Liver (tissue), 3 donors: Measurements from ENCODE around the gene CEP83.

ENCODE experiments used
- CTCF ChIP-seq: fragments of 150-350 bp; IDR thresholded peaks from 2 replicates; pipeline ENCODE4 v1.5.1; 2017; ENCODE audit warnings: improper control_type of control experiment, low read depth, low read length; ENCODE audit not compliant: missing input control
- GABPA ChIP-seq, 2 donors: IDR thresholded peaks in 1 of 2; conservative IDR thresholded peaks in 1 of 2; 2 replicates each; pipeline ENCODE4 v1.6.1; 2016; ENCODE audit warnings: antibody characterized with exemption in 2 of 2, mild to moderate bottlenecking in 1 of 2, moderate library complexity in 1 of 2
- JUND ChIP-seq, 2 donors: IDR thresholded peaks; 2 replicates each; pipeline ENCODE4 v1.6.1; 2016; ENCODE audit warnings: antibody characterized with exemption in 2 of 2
- RAD21 ChIP-seq, 2 donors: IDR thresholded peaks; 2 replicates each; pipeline ENCODE4 v1.6.1; 2016; ENCODE audit warnings: antibody characterized with exemption in 2 of 2, mild to moderate bottlenecking in 2 of 2
- REST ChIP-seq: IDR thresholded peaks from 2 replicates; pipeline ENCODE4 v1.6.1; 2016; ENCODE audit warnings: antibody characterized with exemption, mild to moderate bottlenecking
- TAF1 ChIP-seq: conservative IDR thresholded peaks from 2 replicates; pipeline ENCODE4 v1.6.1; 2016; ENCODE audit warnings: antibody characterized with exemption, mild to moderate bottlenecking
- YY1 ChIP-seq: IDR thresholded peaks from 2 replicates; pipeline ENCODE4 v1.6.1; 2016; ENCODE audit warnings: antibody characterized with exemption, mild to moderate bottlenecking
- TF ChIP-seq, protein P1 (sequence below): IDR thresholded peaks from 2 replicates; pipeline ENCODE4 v1.6.1; 2016; ENCODE audit warnings: antibody characterized with exemption
- TF ChIP-seq, protein P2 (sequence below): IDR thresholded peaks from 2 replicates; pipeline ENCODE4 v1.6.1; 2016; ENCODE audit warnings: antibody characterized with exemption
- donor health status: healthy.
- donor health status: healthy.

- TF ChIP-seq CTCF (no peak), REST (no peak), RAD21 (IDR thresholded peaks at IDR 0.05) (no peak), YY1 (no peak), TAF1 (no peak), GABPA (IDR thresholded peaks at IDR 0.05 in 1 of 2, conservative IDR thresholded peaks at IDR 0.05 in 1 of 2) (no peak), JUND (IDR thresholded peaks at IDR 0.05) (no peak)
- TF ChIP-seq, protein P1, sequence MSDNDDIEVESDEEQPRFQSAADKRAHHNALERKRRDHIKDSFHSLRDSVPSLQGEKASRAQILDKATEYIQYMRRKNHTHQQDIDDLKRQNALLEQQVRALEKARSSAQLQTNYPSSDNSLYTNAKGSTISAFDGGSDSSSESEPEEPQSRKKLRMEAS = no peak
- TF ChIP-seq, protein P2, sequence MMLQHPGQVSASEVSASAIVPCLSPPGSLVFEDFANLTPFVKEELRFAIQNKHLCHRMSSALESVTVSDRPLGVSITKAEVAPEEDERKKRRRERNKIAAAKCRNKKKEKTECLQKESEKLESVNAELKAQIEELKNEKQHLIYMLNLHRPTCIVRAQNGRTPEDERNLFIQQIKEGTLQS = no peak
Observed at GRCh38 chr12:94273272-94273671, 186.4 kb downstream of the CEP83 start.
